Measurements from ENCODE around the gene CKM.

CKM gene

DNA sequence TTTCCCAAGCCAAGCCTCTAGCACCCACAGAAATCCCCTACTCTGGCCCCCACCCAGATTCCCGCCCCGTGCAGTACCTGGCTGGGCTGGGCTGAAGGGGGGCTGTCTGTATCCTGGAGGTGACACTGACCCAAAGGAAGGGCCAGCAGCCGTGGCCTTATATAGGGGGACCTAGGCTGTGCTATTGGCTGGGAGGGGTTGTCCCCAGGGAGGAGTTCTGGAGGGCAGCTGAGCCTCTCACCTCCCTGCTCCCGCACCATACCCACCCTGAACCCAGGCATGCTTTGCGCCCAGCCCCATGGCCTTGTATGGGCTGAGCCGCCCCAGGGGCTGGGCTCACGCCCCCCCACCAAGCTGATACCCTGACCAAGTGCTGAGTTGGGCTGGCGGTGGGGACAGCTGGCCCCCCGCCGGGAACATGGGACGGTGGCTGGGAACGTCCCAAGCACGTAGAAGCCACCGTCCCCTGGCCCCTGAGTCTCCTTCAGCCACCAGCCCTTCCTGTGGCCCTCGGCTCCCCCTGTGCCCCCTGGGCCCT is at the start of gene CKM:
Gene CKM, minus strand, starts transcription at position 132 of the 538 bp plus-strand sequence. CDS start 3,162 bp downstream, outside the sequence.
- DNase-seq (ENCODE audit: low read depth): no peak

DNA sequence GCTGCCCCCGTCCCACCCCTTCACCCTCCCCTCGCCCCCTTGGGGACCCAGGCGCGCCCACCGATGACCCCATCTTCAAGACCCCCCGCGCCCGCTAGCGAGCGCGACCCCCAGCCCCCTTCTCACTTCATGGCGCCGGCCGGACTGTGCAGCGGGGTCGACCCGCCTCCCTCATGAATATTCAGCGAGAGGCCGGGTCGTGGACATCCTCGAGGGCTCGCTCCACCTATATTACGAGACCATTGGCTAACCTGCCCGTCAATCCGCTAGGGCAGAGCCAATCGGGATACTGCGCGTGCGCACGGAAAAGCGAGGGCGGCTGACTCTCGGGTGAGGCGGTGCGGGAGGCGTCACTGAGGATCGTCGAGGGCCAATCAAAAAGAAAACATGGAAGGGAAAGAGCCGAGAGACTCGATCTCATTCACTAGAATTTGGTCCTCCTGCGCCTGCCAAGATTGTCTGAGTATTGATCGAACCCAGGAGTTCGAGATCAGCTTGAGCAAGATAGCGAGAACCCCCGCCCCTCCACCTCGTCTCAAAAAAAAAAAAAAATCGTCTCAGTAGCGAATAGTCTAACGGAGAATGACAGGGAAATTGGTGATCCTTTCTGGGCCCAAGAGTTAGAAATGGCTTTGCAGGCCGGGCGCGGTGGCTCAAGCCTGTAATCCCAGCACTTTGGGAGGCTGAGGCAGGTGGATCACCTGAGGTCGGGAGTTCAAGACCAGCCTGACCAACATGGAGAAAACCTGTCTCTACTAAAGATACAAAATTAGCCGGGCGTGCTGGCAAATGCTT is 47.9 kb upstream of the CKM start, which contains the start of gene ERCC2:
Gene ERCC2, minus strand, starts transcription at position 164 of the 795 bp plus-strand sequence. Its CDS starts 33 bp downstream, at position 131.
- peak; percentile 99 for DNase-seq (ENCODE audit: low read depth)

- DNase-seq (ENCODE audit: low read depth): no peak
Measured at GRCh38 chr19:45368737-45369340, 46.2 kb upstream of the CKM start.

DNA sequence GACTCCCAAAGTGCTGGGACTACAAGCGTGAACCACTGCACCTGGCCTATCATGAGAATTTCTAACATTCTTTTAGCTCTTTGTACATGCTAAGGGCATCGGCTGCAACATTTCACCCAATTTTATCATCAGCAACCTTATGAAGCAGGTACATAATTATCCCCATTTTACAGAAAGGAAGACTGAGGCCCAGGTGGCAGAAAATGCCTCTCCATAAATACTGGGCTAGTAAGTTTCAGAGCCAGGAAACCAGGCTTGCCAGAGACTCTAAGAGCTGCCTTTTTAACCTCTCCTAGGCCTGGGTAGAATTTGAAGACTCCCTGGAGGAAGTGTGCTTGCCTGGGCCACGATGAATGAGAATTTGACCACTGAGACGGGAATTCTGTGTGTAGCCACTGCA is 45.5 kb upstream of the CKM start:
- no peak for DNase-seq (ENCODE audit: low read depth)

GRCh38 chr19:45364696-45365095 is 42.0 kb upstream of the CKM start:
- no peak for DNase-seq (ENCODE audit: low read depth)

DNA sequence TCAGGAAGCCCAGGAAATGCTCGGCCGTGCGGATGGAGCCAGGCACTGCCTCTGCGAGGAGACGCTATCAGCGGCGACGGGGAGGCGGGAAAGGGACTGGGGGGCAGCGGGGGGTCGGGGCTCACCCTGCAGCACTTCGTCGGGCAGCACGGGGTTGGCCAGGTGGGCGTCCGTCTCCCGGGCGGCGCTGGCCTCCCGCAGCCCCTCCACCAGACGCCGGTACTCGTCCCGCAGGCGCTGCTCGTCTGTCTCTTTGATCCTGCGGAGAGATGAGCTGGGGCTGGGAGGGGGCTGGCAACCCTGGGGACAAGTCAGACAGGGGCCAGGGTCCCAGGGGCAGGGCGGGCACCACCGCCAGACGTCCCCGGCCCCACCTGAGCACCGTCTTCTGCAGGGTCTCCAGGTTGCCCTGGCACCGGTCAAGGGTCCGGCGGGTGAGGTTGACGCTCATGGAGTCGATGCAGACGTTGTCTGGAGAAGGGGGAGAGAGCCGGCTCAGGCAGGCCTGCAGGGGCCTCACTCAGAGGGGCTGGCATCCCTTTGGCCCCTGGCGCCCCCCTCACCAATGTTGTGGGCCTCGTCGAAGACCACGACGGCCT is 41.3 kb upstream of the CKM start:
- DNase-seq (ENCODE audit: low read depth): no peak

DNA sequence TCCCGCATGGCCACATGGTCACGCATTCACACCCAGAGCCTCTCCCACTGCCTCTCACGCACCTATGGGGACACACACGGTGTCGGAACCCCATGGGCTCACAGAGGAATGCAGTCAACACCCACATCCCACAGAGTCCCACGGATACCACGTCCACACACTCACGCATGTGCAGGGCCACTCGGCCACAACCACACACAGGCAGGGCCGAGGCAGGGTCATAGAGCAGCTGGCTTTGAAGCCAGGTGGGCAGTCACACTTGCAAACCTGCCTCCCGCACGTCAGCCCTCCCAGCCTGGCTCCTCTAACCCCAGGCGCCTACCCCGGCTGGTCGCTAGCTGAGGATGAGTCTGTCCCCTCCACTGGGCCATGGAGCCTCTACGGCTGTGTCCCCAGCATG is 39.6 kb upstream of the CKM start:
- DNase-seq (ENCODE audit: low read depth): no peak

DNA sequence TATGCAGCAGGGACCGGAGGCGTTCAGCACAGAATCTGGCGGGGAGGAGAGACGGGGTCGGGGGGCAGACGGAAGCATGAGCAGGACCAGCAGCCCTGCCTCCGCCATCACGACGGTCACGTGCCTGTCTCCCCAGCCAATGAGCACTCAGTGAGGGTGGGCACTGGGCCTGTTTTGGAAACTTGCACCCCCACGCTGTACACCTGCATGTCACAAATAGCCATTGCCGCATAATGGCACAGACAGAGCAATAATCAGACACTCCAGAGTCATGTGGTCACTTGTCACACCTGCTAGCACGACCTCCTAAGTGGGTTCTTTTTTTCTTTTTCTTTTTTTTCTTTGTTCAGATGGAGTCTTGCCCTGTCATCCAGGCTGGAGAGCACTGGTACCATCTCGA is 38.9 kb upstream of the CKM start:
- DNase-seq (ENCODE audit: low read depth): no peak

GRCh38 chr19:45358213-45358792 is 35.6 kb upstream of the CKM start:
- DNase-seq (ENCODE audit: low read depth): no peak

DNA sequence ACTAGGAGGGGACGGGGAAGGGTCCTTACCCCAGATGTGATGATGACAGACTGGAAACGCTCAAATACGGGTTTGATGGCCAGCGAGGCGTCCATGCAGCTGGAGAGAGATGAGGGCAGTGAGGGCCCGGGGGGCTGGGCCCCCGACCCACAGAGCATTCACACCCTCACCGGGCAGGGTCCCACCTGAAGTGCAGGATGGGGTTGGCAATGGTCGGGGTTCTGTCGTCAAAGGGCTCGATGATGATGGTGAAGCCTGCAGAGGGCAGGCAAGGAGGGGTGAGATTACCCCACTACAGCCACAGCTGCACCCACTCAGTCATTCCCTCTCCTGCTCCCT is 34.7 kb upstream of the CKM start:
- DNase-seq (ENCODE audit: low read depth): no peak

DNA sequence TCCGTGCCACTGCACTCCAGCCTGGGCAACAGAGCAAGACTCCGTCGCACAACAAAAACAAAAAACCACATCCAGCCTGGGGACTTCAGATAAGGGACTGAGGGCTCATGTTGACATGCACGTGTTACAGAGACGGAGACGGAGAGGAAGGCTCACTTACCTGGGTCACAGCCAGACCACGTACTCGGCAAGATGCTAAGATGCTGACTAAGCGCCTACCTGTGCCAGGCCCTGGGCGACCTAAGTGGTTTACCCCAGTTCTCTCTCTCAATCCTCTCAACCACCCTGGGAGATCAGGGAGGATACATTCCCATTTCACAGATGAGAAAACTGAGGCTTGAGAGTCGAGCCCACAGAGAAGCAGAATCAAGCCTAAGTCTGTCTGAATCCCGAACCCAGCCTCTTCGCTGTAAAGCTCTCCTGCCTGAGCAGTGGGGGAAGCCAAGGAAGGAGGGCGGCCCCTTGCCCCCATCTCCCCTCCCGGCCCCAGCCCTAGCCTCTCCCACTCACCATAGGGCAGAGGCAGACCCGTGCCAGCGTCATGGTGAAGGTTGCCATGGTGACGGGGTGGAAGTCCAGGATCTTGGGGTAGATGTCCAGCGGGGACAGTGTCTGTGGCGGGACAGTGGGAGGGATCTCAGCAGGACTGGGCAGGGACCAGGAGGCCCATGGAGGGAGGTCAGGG is 34.2 kb upstream of the CKM start:
- DNase-seq (ENCODE audit: low read depth): no peak

DNA sequence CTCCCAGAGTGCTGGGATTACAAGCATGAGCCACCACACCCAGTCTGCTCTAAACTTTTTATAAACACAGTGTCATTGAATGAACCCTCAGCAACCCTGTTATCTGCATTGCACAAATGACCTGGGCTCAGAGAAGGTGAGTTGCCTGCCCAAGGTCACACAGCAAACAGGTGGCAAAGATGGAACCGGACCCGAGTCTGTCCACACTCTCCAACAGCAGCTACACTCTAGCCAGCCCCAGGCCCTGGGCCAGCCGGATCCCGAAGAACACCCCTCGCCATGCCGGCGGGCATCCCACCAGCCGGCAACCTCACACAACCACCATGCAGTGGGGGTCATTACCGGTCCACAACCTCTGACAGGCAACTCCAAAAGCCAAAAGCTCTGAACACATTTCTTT is 33.2 kb upstream of the CKM start:
- no peak for DNase-seq (ENCODE audit: low read depth)

DNA sequence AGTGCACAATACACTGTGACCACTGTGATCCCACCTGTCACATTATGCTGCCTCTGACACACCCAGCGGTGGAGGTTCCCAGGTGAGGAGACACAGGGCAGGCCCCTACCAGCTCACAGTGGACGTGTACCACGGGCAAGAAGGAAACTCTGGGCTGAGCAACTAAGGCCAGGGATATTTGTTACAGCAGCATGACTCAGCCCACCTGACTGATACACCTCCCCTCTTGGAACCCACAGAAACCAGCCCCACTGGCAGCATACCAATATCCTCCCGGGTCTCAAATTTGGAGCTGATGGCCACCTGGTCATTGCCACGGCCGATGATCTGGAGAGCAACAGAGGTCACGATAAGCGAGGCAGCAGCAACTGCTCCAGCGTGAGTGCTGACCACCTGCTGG is 32.7 kb upstream of the CKM start:
- DNase-seq (ENCODE audit: low read depth): no peak

DNA sequence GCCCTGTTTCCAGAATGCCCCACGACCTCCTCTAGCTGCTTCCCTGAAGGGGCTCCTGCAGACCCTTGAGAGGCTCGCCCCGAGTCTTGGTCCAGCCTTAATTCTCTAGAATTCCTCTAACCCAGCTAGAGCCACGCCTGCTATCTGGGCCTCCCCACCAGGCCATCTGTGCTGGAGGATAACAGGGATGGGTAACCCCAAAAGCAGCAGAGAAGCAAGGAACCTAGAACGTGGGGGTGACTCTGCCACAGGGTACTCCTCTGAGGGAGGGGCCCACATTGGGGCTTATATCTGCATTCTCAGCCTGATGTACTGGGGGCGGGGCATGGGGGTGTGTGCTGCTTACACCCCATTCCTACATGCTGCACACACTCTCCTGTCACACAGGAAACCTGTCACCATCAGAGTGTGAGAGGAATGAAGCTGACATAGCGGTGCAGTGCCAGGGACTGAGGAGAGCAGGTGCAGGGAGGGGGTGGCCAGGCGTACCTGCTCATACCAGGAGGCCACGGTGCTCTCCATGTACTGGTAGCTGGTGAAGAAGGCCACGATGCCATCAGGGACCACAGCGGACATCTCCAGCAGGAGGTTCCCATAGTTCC is 31.7 kb upstream of the CKM start:
- DNase-seq (ENCODE audit: low read depth): no peak

- no peak for DNase-seq (ENCODE audit: low read depth)
Measured at GRCh38 chr19:45352914-45353796, 30.5 kb upstream of the CKM start.

GRCh38 chr19:45352471-45352870 is 29.8 kb upstream of the CKM start:
- DNase-seq (ENCODE audit: low read depth): no peak

DNA sequence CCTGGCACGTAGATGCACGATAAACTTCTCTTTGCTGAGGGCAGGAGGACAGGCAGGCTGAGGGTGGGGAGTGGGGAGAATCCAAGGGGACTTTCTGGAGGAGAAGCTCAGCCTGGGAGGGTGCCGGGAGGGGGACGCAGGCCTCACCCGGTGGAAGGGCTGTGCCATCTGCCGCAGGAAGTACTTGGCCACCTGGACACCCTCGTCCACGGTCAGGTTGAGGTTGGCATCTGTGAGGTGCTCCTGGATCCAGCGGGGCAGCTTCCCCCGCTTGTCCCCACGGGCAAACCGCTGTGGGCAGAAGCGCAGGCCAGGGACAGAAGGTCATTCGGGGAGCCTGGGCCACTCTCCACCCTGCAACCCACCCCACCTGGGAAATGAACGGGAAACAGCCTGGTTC is 29.4 kb upstream of the CKM start:
- no peak for DNase-seq (ENCODE audit: low read depth)

DNA sequence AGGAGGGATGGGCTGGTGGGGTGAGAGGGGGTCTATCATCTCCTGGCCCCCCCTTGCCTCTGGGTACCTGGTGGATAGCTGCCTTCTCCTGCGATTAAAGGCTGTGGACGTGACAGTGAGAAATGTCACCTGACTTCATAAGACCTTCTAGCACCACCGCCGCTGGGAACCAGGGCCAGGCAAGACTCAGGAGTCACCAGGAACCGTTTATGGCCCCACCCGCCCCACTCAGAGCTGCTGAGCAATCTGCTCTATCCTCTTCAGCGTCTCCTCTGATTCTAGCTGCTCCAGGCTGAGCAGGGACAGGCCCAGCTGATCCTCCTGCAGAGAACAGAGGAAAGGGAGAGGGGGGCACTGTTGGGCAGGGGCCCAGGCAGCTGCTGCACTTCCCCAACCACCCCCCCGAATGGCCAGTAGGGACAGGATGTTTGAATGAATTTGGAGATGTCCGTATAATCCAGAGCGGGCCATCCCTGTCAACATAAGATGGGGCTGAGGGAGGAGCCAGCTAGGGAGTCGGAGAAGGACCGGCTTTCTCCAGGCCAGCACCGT is 28.8 kb upstream of the CKM start:
- DNase-seq (ENCODE audit: low read depth): no peak

DNA sequence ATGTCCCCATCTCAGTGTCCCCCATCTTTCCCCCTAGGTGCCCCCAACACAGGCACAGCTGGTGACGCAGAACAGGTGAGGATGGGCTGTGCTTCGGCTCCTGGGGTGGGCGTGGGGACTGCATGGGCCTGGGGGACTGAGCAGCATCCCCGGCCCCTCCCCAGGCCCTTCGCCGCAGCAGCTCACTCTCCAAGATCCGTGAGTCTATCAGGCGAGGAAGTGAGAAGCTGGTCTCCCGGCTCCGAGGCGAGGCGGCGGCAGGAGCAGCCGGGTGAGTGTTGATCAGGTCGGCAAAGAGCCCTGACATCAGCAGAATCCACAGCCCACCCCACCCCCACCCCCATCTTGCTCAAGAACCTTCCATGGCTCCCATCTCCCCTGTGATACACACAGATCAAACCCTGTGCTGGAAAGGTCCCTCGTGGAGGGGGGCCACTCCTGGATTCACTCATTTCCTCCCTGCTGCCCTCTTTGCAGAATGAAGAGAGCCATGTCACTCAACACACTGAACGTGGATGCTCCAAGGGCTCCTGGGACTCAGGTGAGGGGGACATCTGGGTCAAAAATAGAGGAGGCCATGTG is 27.9 kb upstream of the CKM start:
- no peak for DNase-seq (ENCODE audit: low read depth)

GRCh38 chr19:45349430-45349941 is 26.8 kb upstream of the CKM start:
- no peak for DNase-seq (ENCODE audit: low read depth)
